HG02885 (cell line): ENCODE results near the gene C2orf72.
"Not testable (repeated sequence)": the region's sequence is repeated elsewhere in the genome, so short reads cannot be mapped to it uniquely, and the experiment has no call there.

Experiments
- ATAC-seq: cut with Tn5 transposase; IDR thresholded peaks from one replicate; pipeline ENCODE4 v1.9.1; 2021; ENCODE audit warnings: mild to moderate bottlenecking; ENCODE audit not compliant: unreplicated experiment, poor library complexity

The C2orf72 gene

DNA sequence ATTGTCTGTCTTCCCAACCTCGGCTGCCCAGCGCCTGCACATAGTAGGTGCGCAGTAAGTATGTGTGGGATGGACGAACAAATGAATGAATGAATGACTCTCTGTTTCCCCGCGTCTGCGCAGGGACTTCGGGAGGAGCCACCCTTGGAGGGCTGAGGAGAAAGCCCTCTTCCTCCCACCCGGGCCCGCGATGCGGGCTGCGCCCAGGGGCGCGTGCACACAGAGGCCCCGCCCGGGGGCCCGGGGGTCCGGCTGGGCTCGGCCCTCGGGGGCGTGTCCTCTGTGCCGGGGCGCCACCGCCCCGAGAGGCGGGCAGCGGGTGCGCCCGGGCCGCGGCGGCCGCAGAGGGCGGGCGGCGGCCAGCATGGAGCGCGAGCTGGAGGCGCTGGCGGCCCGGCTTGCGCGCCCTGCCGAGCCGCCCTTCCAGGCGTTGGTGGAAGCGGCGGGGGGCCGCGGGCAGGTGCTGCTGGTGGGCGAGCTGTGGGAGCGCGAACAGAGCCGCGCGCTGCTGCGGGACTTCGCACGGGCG, at the start of gene C2orf72:
Gene C2orf72, plus strand, starts transcription at position 322 of the 529 bp plus-strand sequence. Its CDS starts 43 bp downstream, at position 365.
- ATAC-seq = peak; percentile 36

DNA sequence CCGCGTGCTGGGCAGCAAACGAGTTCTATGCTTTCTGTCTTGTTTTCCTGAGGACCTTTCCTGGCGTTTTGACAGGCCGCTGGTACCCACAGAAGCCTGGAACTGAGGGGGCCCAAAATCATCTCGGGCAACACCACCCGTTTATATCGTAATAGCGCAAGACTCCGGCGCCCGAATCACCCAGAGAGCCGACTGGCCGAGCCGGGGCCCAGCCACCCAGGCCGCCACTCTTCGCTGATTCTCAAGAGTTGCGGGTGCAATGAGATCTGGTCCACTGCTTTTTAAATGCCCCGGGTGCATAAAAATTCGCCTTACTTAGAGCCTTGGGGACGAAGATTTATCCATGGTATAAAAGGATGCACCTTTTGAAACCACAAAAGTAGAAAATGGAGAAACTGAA, 47.6 kb upstream of the C2orf72 start:
- ATAC-seq = no peak

- ATAC-seq = no peak
These were observed 47.0 kb upstream of the C2orf72 start for GRCh38 chr2:230990131-230990898.

DNA sequence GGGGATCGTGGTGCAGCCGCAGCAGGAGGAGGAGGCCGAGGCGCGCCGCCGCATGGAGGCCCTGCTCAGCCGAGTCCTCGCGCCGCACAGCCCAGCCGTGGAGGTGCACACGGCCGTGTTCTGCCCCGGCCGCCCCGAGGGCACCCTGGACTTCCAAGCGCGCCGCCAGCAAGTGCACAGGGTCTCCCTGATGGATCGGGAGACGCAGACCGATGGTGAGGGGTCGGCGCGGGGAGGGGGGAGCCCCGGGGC, 46.5 kb upstream of the C2orf72 start:
- ATAC-seq = no peak

GRCh38 chr2:230991598-230991997, 45.7 kb upstream of the C2orf72 start:
- ATAC-seq = no peak

DNA sequence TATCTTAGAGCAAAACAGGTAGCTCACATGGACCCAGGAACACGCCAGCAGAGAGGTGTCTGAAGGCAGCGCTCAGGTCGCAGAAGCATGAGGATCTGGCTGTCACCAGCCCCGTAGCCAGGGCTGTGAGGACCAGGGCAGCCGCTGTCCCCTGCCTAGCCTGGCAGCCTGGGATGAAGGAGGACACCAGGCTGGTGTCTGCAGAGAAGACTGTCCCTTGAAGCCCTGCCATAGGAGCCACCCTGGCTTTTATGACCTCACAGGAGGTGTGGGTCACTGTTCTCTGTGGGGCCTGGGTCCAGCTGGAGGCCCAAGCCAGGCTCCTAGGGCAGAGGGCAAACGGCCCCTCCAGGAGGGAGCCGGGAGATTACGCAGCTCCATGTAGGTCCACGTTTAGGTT, 41.5 kb upstream of the C2orf72 start, which contains the start of gene SPATA3:
Gene SPATA3, plus strand, starts transcription at position 301 of the 400 bp plus-strand sequence. CDS start 113 bp downstream, outside the sequence.
- no peak for ATAC-seq

DNA sequence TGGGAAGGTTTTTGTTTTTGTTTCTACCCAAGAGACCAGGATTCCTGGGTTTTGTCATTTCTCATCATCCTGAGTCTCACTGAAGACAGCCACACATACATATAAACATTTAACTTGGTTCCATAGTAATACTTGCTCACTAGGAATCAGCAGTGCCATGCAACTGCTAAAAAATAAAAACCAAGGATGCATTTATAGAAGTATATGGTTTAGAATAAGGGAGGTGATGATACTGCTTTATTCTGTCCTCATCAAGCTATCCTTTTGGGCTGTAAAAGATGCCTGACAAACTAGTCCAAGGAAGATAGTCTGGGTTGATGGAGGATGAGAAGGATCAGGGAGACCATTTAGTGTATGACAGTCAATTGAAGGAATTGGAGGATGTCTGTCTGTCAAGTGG, 40.7 kb upstream of the C2orf72 start:
- no peak for ATAC-seq

- no peak for ATAC-seq
These were observed 38.4 kb upstream of the C2orf72 start for GRCh38 chr2:230998882-230999281.

DNA sequence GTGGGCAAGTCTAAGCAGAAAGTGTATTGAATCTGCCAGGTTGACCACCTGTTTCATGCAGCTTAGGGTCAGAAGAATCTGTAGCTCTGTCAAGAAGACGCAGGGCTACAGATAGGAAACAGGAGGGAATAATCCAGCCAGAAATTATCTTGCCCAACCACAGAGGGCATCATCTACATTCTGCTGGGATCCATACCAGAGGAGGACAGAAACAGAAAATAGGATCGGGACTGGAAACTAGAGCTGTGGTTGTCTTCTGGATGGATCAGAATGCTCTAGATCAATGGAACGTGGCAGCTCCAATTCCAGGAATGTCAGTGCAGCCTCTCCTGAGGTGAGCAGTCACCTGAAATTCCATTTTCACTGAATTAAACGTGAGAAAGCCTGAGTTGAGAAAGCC, 37.8 kb upstream of the C2orf72 start:
- ATAC-seq = no peak

DNA sequence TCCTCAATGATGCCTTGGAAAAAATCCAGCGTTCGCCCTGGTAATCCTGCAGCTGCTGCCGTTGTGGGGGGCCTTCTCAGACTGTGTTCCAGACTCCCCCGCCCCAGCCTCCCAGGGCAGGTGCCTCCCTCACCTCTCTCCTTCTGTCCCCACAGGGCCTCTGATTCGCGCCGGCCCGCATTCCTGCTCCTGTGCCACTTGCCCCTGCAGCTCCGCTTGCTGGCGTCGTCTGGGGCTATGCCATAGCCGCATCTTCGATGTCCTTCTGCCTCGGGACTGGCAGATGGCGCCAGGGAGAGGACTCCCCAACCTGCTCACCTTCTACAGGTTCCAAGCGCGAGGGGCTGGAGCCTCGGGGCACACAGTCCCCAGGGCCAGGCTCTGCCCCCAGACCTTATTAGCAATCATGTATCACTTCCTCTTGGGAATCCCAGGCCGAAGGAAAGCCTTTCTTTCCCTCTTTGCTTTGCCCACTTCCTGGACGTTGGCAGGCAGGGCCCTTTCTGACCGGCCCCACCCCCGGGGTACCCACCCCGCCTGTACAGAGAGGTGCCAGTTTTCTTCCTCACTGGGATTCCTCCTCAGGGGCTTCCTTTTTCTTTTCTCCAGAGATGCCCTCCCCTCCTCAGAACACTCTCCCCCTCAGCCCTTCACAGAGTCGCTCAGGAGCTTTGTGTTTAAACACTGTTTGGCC, 37.0 kb upstream of the C2orf72 start:
- no peak for ATAC-seq

DNA sequence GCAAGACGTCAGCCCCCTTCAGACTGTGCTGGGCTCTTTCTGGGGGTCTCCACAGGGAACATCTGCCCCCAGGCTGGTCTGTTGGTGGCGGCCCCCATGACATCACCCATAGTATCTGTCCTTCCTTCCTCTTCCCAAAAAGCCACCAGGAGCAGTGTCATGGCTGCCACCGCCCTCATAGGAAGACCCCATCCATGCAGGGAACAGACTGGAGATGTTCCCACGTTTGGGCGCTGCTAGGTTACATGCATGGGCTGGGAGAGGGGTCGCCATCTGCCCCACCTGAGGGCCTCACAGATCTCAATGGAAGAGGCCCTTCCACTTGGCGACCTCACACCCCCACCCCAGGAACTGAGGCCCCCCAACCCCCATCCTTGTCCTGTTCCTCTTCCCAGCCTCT, 36.3 kb upstream of the C2orf72 start:
- no peak for ATAC-seq

- no peak for ATAC-seq
These were observed 35.4 kb upstream of the C2orf72 start for GRCh38 chr2:231001921-231002320.

DNA sequence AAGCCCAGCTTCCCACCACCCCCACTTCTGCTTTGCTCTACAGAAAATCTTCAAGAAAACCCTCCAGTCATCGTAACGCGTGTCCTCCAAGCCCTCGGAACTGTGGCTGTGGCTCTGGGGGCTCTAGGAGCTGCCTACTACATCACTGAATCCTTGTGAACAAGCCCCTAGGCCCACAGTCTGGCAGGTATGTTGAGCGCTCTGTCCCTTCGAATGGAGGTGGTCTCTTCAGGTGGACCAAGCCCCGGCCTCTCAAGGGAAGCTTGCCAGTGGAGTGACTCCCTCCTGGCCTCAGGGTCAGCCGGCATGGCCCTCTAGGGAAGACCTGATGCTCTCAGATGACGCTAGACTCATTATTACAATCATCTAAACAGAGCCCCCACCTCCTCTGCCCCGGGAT, 34.7 kb upstream of the C2orf72 start:
- ATAC-seq = no peak

GRCh38 chr2:231003186-231003585, 34.1 kb upstream of the C2orf72 start:
- ATAC-seq = no peak

DNA sequence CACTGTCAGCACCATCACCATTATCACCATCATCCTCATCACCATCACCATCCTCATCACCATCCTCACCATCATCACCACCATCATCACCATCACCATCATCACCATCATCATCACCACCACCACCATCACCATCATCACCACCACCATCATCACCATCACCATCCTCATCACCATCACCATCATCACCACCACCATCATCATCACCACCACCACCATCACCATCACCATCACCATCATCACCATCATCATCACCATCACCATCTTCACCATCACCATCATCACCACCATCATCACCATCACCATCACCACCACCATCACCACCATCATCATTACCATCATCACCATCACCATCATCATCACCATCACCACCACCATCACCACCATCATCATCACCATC, 32.4 kb upstream of the C2orf72 start:
- ATAC-seq = not testable (repeated sequence)

GRCh38 chr2:231007286-231008098, 29.8 kb upstream of the C2orf72 start:
- no peak for ATAC-seq

DNA sequence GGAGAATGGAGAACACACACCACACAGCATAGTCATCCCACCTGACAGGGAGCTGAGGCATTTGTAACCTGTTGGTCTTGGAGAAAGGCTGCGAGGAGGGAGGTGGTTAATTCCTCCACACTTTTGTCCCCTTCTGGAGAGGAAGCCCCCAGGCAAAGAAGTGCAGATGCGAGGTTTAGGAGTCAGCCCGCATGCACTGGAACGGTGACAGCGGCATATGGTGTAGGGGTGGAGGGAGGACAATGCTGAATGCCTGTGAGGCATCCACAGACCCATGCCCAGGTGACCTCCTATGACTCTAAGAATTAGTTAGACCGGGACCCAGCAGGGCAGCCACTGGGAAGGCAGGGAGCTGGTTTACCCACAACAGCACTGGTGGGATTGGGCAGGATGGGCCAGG, 29.2 kb upstream of the C2orf72 start:
- no peak for ATAC-seq

DNA sequence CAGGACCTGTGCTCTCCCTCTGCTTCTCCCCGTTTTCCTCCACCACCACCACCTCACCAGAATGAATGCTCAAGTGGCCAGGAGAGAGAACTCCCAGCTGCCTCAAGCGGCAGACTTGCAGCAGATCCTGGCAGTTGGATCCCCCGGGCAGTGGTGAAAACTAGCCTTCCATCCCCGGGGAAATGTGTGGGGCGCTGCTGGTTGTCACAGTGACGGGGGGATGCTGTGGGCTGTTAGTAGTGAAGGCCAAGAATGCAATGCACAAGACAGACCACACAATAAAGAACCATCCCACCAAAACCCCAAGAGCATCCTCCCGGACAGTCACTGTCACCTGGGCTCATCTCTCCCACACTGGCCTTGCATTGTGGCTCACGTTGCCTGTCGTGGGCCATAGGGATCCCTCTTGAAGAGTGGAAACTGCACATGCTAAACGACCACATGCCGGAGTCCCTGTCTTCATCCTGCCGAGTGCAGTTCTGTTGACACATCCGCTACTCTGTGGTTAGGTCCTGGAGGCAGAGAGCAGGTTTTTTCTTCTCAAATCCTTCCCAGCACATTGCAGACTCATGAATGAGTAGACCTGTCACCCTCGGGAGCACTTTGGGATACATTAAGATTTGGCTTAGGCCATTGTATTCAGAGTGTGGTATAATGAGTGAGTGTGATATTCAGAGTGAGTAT, 27.9 kb upstream of the C2orf72 start:
- no peak for ATAC-seq

GRCh38 chr2:231010201-231010730, 27.1 kb upstream of the C2orf72 start:
- ATAC-seq = no peak

DNA sequence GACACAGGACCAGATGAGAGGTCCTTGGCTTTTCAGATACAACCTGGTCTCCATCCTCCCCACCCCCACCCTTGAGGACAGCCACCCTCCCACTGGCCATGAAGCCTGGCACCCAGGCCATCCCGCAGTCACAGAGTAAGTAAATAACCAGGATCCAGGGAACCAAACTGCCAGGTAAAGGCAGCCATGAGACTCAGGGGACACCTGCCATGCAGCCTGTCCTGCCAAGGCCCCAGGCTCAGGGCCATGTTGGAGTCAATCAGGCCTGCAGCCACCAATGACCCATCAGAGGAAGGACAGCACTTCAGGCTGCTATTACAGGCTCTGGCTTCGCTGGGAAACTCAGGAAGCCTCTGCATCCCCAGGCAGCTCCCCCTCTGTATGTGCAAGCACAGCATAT, 25.8 kb upstream of the C2orf72 start:
- ATAC-seq = no peak
